Measurements from ENCODE around the gene ARHGAP1. TPM values are rescaled to one million over a fixed set of nuclear protein-coding genes. Genes with fewer than 3 reads are reported as not detected.

Gene ARHGAP1
- total and polyA plus RNA-seq, 2 of the 4 experiments (the other 2 are of a cell fraction), result 46.6 to 78.8 TPM

- no peak overlapping the region for H3K56ac ChIP-seq (ENCODE audit: extremely low read depth, insufficient read depth, low read length)
- no peak overlapping the region for H3K14ac ChIP-seq (replicated peaks; ENCODE audit: low read depth, low read length)
- ATAC-seq (ENCODE audit: low read depth), result no peak
- H3K9me3 ChIP-seq (ENCODE audit: control insufficient read depth, insufficient read depth, low read length), result no peaks in the 10 kb centered on the region
- CTCF ChIA-PET, result interaction anchor here (0.6 kb wide), 1 partner anchor 497 kb away, joined by 4 read pairs; no protein-coding TSS in a partner anchor
- dilution Hi-C loops (cut with HindIII; ENCODE audit: low sequenced_read_pairs, unreplicated experiment), result no loop called here
- peaks cover 64% of the 10 kb centered on the region for H3K36me3 ChIP-seq (ENCODE audit: control insufficient read depth, insufficient read depth, low read length)
- POLR2A ChIA-PET (ENCODE audit: unreplicated experiment), result no interaction called here
- no TSS peak for BruUV-seq (replicated peaks)
- no peak overlapping the region for H4K91ac ChIP-seq (ENCODE audit: insufficient read depth, low read depth, low read length)
- no peaks in the 10 kb centered on the region for H3K27me3 ChIP-seq (ENCODE audit: control insufficient read depth, insufficient read depth, low read length)
- H2AK9ac ChIP-seq (replicated peaks; ENCODE audit: low read depth, low read length, poor library complexity), result peak overlapping the region; percentile 70
- WGBS, 2 experiments (ENCODE audit: extremely low coverage in 2 of 2, insufficient read length in 1 of 2), result 100% methylated on average over 2 of the region's 4 CpGs; no CpG with 5 or more reads in 1 of the 2 experiments
- H3K4me2 ChIP-seq (ENCODE audit: low read depth, low read length), result no peak overlapping the region
- H2BK20ac ChIP-seq (ENCODE audit: low read depth, low read length), result no peak overlapping the region
- no peak overlapping the region for H2BK120ac ChIP-seq (ENCODE audit: low read depth, low read length)
- peaks cover 13% of the 10 kb centered on the region for H3K9me1 ChIP-seq (ENCODE audit: insufficient read depth, low read length)
- no peak overlapping the region for H4K8ac ChIP-seq (ENCODE audit: low read depth in 2 of 2, low read length in 2 of 2)
- H2BK15ac ChIP-seq (ENCODE audit: low read depth, low read length), result no peak overlapping the region
- peaks cover 30 to 61% of the 10 kb centered on the region in 2 experiments for H3K79me1 ChIP-seq (ENCODE audit: low read depth in 1 of 2, low read length in 2 of 2)
- peaks cover 12% of the 10 kb centered on the region for H3K4me1 ChIP-seq (ENCODE audit: control insufficient read depth, insufficient read depth, low read length)
- 0 out of 2 replicates have a peak, but pooled peaks cover 12% of the 10 kb centered on the region for H4K20me1 ChIP-seq (ENCODE audit: insufficient read depth, low read length)
- no peak overlapping the region for H3K9ac ChIP-seq (ENCODE audit: low read depth, low read length)
- DNase-seq, result no peak
- H3K4ac ChIP-seq (ENCODE audit: low read depth, low read length), result no peak overlapping the region
- no peak overlapping the region for H2BK5ac ChIP-seq (ENCODE audit: low read depth, low read length, poor library complexity, severe bottlenecking)
- no peak overlapping the region for H3K27ac ChIP-seq (ENCODE audit: insufficient read depth, low read length)
- intact Hi-C loops (cut with micrococcal nuclease), result no loop called here
- no peak overlapping the region for H3K23ac ChIP-seq (ENCODE audit: low read depth, low read length)
- TF ChIP-seq RCOR1 (IDR thresholded peaks at IDR 0.05; ENCODE audit: insufficient replicate concordance, low read length), result no peak
- in situ Hi-C loops (cut with MboI; ENCODE audit: low sequenced_read_pairs), result no loop called here
- no peak overlapping the region for H3K18ac ChIP-seq (ENCODE audit: low read depth, low read length)
- no peak overlapping the region for H2AK5ac ChIP-seq (ENCODE audit: low read depth, low read length)
- H2AFZ ChIP-seq (replicated peaks; ENCODE audit: low read length, poor library complexity), result no peak overlapping the region
- H4K5ac ChIP-seq (ENCODE audit: low read depth, low read length), result no peak overlapping the region
- H3K4me3 ChIP-seq (ENCODE audit: insufficient read depth, low read depth, low read length), result no peak overlapping the region
Observed at GRCh38 chr11:46692450-46692849, 8.0 kb downstream of the ARHGAP1 start.
